CD4-positive, alpha-beta T cell treated with Interleukin-1 beta for 1 hour (primary cell): ENCODE data around the gene DHX15.
"Not testable (repeated sequence)": the region's sequence is repeated elsewhere in the genome, so short reads cannot be mapped to it uniquely, and the experiment has no call there.

Experiments used
- DNase-seq, 2 donors: peaks; one replicate each; pipeline ENCODE4 v3.0.0-alpha.2; 2020 to 2022

Gene DHX15

DNA sequence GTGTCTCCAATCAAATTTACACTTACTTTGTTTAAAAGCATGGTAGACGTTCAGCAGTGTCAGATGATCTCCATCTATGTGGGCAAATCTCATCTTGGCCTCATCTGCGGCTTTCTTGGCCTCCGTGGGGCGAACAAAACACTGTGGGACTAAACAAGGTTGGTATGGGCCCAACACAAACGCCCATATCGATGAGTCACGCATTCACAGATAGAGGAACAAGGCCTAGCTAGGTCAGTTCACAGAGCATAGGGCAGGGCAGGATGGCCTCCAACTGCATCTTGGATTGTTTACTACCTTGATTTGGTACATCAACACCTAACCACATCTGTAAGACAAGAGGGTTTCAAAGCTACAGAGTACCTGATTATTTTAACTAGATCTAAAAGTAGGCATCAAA is 47.3 kb downstream of the DHX15 start:
- no peak for DNase-seq

DNA sequence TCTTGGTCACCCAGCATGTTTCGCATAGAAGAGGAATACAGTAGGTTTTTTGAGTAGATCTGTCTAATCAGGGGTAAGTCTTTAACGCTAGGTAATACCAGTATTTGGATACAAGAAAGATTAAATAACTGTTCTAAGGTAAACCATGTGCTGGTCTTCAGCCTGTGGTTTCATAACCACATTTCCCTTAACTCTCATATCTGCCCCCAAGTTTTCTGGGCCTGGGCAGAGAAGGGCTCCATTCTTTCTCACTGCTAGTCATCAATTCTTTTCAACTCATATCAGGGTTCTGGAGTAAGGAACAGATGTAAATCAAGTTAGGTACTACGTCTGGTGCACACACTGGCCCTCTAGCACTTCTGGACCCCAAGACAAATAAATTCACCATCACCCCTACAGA is 49.0 kb downstream of the DHX15 start:
- no peak for DNase-seq

DNA sequence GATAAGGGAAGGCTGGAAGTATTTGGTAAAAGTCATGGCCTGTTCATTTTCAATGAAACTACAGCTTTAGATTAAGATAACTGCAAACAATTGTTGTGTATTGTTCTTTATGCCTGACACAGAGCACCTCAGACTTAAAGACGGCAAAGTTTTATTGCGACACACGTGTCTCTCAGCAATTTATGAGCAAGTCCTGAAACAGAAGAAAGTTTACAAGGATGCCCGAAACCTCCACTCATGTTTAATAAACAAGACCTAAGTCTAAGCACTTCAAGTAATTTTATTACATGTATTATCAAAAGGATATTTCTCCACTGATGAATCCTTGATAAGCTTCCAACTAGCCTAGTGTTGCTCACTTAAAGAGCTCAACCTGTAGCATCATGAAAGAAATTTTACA is 51.0 kb downstream of the DHX15 start:
- DNase-seq, result no peak

DNA sequence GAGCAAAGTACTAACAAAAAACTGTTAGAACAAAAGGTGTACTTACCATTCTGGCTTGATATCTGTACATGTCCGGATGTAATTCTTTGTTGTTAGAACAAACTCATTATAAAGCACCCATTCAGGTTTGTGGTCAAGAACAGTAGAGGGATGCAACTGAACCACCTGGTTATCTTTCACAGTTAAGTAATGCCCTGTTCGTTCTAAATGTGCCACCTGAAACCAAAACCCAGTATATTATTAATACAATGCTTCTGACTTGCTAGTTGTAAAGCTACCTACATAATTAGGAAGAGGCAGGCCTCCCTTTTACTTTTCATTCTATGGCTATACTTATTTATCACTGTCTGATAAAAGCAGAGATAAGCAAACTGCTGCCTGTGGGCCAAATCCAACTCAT is 54.8 kb downstream of the DHX15 start:
- DNase-seq, result no peak

DNA sequence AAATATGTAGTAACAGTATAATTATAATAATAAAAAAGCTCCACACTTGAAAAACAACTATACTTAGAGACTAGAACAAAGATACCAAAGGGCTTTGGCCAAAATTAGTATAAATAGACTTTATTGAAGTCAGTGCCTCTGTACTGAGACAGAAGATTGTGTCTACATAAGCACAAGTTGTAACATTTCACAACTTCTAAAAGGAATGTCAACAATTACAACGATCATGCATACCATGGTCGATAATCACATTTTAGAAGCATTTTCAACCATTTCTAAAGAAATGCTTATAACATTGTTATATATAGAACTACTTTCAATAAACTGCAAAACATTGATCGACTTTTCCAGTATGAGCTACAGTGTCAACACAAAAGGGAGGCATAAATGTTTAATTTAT is 57.0 kb downstream of the DHX15 start:
- no peak for DNase-seq

DNA sequence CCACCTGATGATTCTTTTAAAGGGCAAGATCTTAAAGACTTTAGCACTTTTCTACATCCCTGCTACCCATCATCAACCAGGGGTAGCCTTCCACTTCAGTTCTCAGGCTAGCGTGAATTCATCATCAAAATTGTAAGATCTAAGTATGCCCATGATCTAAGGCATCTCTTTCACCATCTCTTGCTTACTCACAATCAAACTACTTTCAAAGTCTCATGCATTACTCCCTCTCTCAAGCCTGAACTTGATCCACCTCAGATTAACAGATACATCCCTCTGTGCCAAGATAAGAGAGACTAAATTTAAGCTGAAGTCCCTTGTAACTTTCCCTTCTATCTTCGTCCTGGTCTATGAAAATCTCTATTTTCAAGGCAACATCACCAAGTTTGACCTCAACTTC is 62.8 kb downstream of the DHX15 start:
- no peak for DNase-seq

DNA sequence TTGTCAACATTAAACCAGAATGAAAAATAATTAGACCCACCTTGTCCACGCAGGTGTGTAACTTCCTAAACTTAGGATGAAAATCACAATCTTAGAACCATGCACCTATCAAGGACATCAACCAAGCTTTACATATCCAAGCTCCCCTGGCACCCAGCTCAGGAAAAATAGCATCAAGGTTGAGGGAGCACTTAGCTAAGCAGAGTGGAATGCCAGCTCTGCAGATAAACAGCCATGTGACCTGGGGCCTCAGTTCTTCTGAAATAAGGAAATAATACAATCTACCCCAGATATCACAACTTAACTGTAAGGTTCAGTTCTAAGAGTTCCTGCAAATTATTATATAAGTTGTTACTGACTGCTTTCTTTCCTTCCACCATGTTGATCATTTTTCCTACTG is 64.7 kb downstream of the DHX15 start:
- no peak for DNase-seq

DNA sequence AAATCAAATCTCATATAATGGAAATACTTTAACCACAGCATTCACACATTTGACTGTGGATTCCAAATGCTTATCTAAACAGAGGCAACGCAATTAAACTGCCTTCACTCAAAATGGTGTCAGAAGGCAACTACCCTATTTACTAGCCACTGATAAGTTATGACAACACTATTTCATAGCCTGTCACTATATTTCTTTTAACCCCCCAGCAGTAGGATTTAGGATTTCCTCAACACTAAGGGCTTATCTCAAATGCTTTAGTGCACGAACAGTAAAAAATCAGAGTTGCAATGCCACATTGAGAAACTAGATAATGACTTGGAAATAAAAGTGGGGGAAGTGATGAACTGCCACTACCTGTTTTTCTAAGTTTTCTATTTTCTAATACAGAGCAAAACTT is 66.7 kb downstream of the DHX15 start:
- no peak for DNase-seq

DNA sequence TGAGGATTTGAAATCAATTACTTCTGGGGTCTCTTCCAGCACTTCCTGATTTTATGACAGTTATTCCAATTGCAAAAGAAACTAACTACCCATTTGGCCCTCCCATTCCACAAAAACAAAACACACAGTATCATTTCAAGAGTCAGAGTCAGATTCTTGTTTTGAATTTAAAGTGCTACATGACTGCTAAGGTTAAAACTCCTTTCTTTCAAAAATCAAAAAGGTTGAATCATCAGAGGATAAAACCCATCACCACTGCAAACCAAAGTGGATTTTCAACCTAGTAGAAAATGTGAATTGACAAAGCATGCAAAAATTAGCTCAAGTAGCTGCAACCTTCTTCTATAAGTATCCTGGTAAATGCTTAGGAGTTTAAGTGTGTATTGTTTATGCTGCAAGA is 67.4 kb downstream of the DHX15 start:
- no peak for DNase-seq

DNA sequence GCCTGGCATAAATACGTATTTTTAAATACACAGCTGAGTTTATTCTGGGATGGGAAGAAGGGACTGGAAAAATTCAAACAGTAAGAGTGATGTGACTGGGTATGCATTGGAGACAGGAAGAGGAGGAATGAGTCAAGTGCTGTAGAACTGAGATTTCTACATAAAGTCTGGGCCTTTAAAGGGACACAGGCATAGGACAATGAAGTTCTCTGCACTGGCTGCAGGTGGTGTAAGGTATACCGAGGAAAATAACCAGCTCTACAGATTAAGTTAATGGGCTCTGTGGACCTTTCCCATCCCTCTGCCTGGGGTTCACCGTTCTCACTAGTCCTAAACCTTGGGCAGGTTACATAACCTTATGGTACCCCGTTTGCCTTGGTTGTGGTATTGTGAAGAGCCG is 68.7 kb downstream of the DHX15 start:
- no peak for DNase-seq

DNA sequence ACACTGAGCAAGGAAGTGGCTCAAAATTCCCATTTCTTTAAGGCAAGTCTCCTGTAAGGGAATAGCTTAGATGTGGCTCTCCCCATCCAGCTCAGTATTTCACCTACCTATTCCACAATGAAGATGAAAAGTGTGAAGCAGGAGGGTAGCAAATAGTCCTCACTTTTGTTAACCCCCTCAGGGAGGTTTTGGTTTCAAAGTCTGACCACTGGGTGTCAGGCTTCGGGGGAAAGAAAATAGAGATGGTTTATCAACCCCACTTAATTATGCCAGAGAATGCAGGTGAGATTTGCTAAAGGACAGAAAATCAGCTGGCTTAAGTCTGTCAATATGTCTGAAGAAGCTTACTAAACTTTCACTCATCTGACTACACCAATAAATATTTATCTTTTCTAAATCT is 69.5 kb downstream of the DHX15 start:
- no peak for DNase-seq

DNA sequence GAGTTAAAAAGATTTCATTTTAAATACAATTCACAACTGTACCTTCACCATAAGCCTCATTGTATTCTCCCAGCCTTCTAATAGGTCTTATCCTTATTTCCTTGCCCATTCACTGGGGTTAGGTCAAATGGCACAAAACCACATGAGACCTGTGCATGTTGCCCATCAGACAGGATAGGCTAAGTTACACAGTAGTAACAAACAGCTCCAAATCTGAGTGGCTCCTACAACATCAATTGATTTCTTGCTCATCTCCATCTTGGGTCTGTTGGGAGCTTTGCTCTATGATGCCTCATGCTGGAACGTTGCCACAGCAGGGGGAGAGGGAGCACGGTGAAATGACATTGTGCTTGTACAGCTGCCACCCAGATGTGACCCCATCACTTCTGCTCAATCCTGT is 70.6 kb downstream of the DHX15 start:
- DNase-seq, result no peak

DNA sequence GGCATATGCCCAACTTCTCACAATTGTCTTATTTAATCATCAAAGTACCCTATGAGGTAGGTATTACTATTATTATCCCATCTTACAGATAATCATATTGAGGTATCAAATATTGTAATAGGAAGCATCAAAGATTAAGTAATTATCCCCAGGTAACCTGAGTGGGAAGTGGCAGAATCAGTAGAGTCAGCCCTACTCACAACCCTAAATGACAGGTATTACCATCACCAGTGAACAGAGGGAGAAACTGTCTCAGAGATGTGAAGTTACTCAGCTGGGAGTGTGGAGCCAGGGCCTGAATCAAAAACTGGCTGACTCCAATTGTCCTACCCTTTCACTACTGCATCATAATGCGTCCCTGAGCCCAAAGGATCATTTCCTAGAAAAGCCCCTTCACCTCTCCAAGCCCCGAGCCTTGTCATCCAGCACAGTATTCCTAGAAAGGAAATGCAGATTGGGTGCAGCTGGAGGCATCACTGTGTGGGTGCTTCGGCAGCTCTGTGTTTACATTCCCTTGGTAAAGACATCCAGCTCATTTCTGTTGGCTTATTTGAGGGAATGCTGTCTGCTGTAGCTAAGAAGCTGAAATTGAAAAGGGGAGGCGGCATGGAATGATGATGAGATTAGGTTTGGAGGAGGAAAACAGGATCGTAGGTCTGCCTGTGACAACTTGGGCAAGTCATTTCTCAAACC is 72.8 kb downstream of the DHX15 start:
- no peak for DNase-seq

DNA sequence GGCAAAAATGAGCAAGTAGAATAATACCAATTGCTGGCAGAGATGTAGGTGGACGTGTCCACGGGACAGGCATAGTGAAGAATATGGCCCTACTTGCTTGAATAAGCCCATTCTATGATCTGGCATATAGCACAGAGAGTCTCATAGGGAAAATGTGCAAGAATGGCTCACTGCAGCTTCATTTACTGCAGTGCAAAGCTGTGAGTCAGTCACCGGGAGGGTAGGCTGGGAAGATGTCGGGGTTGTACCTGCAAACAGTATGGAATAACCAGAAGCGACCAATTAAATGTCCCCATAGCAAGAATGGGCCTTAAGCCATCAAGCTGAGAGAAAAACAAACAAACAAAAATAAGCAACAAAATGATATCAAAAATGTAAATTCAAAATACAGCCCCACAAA is 74.3 kb downstream of the DHX15 start:
- no peak for DNase-seq

DNA sequence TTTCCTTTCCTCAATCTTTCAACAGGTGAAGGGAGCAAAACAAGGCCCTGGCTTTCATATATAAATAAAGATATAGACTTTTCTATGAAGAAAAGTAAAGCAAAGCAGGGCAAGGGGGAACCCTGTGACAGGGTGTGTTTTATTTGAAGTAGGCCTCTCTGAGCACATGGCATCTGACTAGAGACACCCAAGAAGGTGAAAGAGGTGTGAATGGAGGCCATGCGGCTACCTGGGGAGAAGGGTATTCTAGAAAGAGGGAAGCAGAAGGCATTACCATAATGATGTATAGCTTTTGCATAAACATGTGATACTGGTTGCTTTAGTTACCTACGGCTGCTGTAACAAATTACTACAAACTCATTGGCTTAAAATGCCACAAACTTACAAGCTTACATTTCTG is 75.8 kb downstream of the DHX15 start:
- no peak for DNase-seq

DNA sequence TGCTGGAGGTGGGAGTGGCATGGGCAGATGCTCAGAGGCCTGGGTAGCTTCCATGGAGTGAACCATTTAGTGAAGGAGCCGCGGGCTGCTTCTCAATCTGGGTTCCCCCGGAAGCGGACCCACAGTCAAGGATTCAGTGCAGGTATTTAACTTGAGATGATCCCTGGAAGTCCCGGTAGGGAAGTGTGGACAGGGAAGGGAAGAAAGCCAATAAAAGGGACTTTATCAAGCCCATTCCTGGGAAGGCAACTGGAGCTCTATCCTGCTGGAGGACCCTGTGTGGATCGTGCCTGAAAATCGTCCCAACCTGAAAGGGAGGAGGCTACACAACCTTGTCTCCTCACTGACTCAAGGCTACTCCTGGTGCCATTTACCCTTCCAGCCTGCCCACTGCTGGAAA is 76.9 kb downstream of the DHX15 start:
- DNase-seq, result no peak

DNA sequence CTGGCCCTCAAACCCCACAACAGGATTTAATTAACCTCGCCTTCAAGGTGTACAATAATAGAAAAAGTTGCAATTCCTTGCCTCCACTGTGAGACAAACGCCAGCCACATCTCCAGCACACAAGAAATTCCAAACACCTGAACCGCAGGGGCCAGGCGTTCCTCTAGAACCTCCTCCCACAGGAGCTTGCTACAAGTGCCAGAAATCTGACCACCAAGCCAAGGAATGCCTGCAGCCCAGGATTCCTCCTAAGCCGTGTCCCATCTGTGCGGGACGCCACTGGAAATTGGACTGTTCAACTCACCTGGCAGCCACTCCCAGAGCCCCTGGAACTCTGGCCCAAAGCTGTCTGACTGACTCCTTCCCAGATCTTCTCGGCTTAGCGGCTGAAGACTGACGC is 81.3 kb downstream of the DHX15 start:
- not testable (repeated sequence) for DNase-seq

DNA sequence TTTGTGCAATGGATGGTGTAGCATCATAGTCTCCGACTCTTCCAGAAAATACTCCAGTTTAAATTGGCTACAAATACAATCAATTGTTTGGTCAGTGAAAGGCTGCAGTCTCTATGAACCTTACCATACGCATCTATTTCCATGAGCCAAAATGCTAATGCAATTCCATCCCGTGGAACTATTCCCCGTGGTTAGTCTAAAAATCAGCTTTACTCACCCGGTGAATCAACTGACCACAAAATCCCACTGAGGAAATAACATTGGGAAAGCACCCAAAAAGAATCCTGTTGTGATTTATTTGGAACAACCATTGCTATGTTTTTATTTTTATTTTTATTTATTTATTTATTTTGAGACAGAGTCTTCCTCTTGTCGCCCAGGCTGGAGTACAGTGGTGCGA is 87.1 kb downstream of the DHX15 start:
- no peak for DNase-seq

DNA sequence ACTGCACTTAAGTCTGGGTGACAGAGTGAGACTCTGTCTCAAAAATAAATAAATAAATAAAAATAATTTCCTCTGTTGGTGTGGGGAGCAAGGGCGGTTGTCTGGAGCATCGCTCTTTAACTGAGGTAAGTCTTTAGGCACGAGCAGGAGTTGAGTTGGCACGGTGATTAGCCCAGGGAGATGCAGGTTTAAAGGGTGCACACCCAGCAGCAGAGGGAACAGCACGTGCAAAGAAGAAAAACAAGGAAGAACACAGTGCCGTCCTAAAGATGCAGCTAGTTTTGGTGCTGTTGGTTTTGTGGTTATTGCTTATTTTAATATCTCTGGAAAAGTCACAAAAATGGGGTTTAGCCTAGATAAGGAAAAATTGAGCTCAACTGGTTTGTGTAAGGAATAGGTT is 87.8 kb downstream of the DHX15 start:
- DNase-seq, result no peak

DNA sequence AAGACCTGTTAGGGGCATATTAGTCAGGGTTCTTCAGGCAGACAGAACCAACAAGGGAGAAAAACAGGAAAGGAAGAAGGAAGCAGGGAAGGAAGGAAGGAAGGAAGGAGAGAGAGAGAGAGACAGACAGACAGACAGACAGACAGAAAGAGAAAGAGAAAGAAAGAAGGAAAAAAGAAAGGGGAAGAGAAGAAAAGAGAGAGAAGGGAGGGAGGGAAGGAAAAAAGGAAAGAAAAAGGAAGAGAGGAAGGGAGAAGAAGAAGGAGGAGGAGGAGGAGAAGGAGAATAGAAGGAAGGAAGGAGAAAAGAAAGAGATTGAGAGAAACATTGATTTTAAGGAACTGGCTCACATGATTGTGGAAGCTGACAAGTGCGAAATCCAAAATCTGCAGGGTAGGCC is 89.0 kb downstream of the DHX15 start:
- DNase-seq, result no peak

DNA sequence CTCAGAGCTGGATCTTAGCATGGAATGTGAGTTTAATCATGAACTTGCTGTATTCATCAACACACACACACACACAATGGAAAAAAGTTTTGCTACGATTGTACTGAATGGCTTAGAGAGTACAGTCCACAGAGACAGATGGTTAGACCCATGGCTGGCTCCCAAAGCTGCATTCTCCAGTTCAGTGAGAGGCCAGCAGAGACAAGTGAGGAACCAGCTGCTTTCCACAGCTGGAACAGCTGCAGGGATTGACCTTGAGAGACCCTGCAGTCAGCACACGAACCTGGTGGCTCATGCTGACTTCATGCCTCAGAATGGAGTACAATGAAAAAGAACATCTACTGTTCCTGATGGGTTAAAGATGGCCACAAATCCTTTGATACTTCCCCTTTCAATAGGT is 94.5 kb downstream of the DHX15 start:
- DNase-seq, result no peak

DNA sequence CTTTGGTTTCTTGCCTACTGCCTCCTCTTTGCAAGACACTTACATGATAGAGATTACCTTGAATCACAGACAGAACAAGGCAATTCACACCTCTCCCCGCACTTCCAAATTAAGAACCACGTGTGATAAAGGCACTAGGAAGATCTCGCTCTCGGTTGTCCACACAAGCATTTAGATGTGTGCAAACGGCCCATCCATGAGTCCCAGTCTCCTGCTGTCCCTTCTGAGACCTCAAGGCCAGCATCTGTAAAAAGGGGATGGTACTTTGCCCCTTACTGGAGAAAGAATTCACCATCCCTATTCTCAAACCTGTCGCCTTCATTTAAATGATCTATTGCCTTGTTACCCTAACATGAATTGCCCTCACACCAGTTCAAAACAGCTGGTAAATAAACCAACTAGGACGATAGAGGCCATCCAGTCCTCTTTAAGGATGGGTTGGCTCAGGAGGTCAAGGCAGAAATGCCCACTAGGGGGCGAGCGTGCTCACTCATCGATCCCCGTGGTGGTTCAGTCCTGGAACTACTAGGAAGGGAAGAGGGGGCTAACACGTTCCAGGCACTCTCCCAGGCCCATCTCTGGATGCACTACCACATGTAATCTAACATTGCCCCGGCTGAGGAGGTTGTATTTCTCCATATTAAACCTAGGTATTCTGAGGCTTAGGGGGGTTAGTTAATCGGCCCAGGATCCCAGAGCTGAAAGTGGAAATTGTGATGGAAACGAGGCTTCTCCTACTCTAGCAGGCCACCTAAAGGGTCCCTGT is 95.8 kb downstream of the DHX15 start:
- DNase-seq, result peak; percentile 33 to 46

DNA sequence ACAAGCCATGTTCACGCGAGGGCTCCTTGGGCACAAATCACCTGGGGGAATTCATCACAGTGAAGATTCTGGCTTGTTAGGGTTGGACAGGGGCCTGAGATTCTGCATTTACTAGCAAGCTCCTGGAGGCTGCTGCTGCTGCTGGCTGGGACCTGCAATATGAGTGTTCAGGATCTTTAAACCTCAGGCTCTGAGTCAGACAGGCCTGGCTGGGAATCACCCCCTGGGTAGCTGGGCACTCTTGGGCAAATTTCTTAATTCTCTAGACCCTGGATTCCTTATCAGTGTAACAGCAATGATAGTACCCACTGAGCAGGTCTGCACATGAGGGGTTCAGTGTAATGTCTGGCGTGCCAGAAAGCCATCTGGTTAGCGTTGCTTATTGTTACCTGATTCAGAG is 101.5 kb downstream of the DHX15 start:
- no peak for DNase-seq

DNA sequence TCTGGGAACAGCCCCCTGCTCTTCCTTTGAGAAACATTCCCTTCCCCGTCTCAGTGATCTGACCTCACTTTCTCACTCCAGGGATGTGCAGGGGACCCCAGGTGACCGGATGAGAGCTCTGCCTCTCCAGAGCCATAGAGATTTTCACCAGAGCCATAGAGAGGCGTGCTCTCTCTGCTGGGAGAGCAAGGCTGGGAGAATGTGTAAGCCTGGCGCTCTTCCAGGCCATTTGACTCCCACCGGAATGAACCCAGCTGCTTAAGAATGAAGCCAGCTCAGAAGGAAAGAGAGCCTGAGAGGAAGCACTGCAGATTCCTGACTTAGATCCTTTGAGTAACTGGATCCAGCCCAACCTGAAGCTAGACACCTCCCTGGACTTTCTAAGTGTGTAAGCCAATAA is 106.4 kb downstream of the DHX15 start:
- no peak for DNase-seq
